A549 (cell line): Measurements from ENCODE around the gene C1orf21.

Experiments used
- CBX2 ChIP-seq: fragments of 200-600 bp; sonication (generic); IDR thresholded peaks from 2 replicates; pipeline ENCODE4 v1.6.1; 2016; ENCODE audit warnings: low read depth, mild to moderate bottlenecking, borderline replicate concordance
- HOXA7 ChIP-seq: fragments of 250-450 bp; sonication (Bioruptor Pico); IDR thresholded peaks from 2 replicates; pipeline ENCODE4 v1.5.0; 2020; ENCODE audit warnings: mild to moderate bottlenecking, moderate library complexity
- HOXB5 ChIP-seq: fragments of 250-450 bp; sonication (Bioruptor Pico); IDR thresholded peaks from 2 replicates; pipeline ENCODE4 v1.5.0; 2020; ENCODE audit warnings: mild to moderate bottlenecking, moderate library complexity
- KDM1A ChIP-seq: fragments of 200-600 bp; sonication (generic); IDR thresholded peaks from 2 replicates; pipeline ENCODE4 v1.6.1; 2016; ENCODE audit warnings: low read depth, mild to moderate bottlenecking
- MYC ChIP-seq: IDR thresholded peaks from 2 replicates; pipeline ENCODE4 v1.6.1; 2012; ENCODE audit warnings: mild to moderate bottlenecking, inconsistent platforms, low read length, improper control_type of control experiment, borderline replicate concordance
- RCOR1 ChIP-seq: fragments of 150-350 bp; IDR thresholded peaks from 2 replicates; pipeline ENCODE4 v1.6.1; 2014; ENCODE audit warnings: antibody characterized with exemption, low read length, low read depth
- TF ChIP-seq, protein P1 (sequence below): fragments of >200 bp; sonication (Bioruptor Twin); formaldehyde crosslinking; IDR thresholded peaks from 3 replicates; pipeline ENCODE4 v1.5.1; 2016
- TF ChIP-seq, protein P2 (sequence below): IDR thresholded peaks from 2 replicates; pipeline ENCODE4 v1.6.1; 2012
- TF ChIP-seq, protein P3 (sequence below): fragments of 450-650 bp; IDR thresholded peaks from 2 replicates; pipeline ENCODE4 v1.6.1; 2014; ENCODE audit warnings: antibody characterized with exemption

DNA sequence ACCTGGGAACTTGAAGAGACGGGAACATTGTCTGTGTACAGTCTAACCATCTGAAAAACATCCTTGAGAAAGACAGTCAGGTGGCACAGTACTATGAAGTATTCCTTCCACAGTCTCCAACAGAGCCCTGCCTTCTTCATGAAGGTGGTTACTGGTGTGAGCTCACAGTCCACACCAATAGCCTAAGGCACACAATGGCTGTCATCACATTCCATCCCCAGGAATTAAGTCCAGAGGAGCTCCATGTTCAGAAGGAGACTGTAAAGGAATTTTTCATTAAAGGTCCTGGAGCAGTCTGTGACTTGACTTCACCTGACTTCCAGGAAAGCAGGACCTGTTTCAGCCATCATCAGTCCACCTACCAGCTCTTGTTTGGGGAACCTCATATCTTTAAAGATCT is 180.2 kb downstream of the C1orf21 start:
- TF ChIP-seq, protein P1, sequence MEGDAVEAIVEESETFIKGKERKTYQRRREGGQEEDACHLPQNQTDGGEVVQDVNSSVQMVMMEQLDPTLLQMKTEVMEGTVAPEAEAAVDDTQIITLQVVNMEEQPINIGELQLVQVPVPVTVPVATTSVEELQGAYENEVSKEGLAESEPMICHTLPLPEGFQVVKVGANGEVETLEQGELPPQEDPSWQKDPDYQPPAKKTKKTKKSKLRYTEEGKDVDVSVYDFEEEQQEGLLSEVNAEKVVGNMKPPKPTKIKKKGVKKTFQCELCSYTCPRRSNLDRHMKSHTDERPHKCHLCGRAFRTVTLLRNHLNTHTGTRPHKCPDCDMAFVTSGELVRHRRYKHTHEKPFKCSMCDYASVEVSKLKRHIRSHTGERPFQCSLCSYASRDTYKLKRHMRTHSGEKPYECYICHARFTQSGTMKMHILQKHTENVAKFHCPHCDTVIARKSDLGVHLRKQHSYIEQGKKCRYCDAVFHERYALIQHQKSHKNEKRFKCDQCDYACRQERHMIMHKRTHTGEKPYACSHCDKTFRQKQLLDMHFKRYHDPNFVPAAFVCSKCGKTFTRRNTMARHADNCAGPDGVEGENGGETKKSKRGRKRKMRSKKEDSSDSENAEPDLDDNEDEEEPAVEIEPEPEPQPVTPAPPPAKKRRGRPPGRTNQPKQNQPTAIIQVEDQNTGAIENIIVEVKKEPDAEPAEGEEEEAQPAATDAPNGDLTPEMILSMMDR, result no peak
- TF ChIP-seq, protein P2, sequence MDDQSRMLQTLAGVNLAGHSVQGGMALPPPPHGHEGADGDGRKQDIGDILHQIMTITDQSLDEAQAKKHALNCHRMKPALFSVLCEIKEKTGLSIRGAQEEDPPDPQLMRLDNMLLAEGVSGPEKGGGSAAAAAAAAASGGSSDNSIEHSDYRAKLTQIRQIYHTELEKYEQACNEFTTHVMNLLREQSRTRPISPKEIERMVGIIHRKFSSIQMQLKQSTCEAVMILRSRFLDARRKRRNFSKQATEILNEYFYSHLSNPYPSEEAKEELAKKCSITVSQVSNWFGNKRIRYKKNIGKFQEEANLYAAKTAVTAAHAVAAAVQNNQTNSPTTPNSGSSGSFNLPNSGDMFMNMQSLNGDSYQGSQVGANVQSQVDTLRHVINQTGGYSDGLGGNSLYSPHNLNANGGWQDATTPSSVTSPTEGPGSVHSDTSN, result no peak
- TF ChIP-seq MYC (no peak), KDM1A (no peak), HOXA7 (CRISPR knock-in tag) (no peak), RCOR1 (no peak), CBX2 (no peak), HOXB5 (no peak)
- TF ChIP-seq, protein P3, sequence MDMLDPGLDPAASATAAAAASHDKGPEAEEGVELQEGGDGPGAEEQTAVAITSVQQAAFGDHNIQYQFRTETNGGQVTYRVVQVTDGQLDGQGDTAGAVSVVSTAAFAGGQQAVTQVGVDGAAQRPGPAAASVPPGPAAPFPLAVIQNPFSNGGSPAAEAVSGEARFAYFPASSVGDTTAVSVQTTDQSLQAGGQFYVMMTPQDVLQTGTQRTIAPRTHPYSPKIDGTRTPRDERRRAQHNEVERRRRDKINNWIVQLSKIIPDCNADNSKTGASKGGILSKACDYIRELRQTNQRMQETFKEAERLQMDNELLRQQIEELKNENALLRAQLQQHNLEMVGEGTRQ, result no peak
